HEK293T (cell line): ENCODE measurements around the gene PITPNM3.

ENCODE experiments used
- BHLHE40 ChIP-seq: fragments of 450-650 bp; IDR thresholded peaks from 2 replicates; pipeline ENCODE4 v1.6.1; 2016; ENCODE audit warnings: mild to moderate bottlenecking, moderate library complexity, borderline replicate concordance
- ELF4 ChIP-seq: fragments of 450-650 bp; IDR thresholded peaks from 2 replicates; pipeline ENCODE4 v1.6.1; 2017; ENCODE audit warnings: antibody characterized with exemption
- FOXM1 ChIP-seq: fragments of 450-650 bp; IDR thresholded peaks from 2 replicates; pipeline ENCODE4 v1.6.1; 2017; ENCODE audit warnings: mild to moderate bottlenecking, borderline replicate concordance

DNA sequence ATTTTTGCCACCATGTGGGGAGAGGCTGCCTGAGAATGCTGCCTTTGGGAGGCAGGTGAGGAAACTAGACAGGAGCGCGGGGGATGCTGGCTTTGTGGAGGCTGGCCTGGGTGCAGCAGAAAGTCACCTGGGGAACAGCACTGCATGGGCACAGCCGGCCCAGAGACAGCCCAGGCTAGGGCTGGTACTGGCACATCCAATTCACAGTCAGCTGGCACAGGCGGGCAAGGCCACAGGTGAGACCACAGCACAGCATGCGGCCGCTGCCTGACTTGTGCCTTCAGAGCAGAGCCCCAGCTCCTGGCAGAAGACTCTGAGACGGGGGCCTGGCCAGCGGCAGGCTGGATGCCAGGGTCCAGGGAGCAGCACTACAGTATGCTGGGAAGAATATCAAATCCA lies 16.6 kb upstream of the PITPNM3 start:
- TF ChIP-seq BHLHE40 (no peak), FOXM1 (no peak), ELF4 (no peak)
